ENCODE results near the gene UBE2U. TPM values are rescaled to one million over a fixed set of nuclear protein-coding genes. Genes with fewer than 3 reads are reported as not detected.

The UBE2U gene
- total RNA-seq, 1 donor from 2014 or later = not detected

DNA sequence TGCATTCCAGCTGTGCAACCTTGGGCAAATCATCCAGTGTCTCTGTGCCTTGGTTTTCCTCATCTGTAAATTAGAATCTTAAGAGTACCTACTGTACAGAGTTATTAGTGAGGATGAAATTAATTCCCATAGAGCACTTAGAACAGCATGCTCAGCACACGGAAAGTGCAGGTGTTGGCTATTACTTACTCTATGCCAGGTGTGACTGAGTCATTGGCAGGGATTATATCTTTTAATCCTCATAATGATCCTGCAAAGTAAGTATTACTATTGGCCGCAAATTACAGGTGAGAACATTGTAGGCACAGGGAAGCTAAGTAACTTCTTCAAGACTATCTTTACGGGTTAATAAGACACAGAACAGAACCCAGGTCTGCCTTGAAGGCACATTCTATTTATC lies 6.3 kb upstream of the UBE2U start:
- TF ChIP-seq, protein P1, sequence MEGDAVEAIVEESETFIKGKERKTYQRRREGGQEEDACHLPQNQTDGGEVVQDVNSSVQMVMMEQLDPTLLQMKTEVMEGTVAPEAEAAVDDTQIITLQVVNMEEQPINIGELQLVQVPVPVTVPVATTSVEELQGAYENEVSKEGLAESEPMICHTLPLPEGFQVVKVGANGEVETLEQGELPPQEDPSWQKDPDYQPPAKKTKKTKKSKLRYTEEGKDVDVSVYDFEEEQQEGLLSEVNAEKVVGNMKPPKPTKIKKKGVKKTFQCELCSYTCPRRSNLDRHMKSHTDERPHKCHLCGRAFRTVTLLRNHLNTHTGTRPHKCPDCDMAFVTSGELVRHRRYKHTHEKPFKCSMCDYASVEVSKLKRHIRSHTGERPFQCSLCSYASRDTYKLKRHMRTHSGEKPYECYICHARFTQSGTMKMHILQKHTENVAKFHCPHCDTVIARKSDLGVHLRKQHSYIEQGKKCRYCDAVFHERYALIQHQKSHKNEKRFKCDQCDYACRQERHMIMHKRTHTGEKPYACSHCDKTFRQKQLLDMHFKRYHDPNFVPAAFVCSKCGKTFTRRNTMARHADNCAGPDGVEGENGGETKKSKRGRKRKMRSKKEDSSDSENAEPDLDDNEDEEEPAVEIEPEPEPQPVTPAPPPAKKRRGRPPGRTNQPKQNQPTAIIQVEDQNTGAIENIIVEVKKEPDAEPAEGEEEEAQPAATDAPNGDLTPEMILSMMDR (IDR thresholded peaks at IDR 0.05; ENCODE audit: unreplicated experiment) = no peak
- H3K27ac Mint-ChIP-seq = no peak overlapping the region
- H3K4me1 Mint-ChIP-seq = peaks cover 36% of the 10 kb centered on the region
- H3K9me3 Mint-ChIP-seq = no peaks in the 10 kb centered on the region
- H3K36me3 Mint-ChIP-seq = no peaks in the 10 kb centered on the region
- H3K27me3 Mint-ChIP-seq (ENCODE audit: low read depth) = no peaks in the 10 kb centered on the region
- no peak for DNase-seq (ENCODE audit: low spot score in 2 of 2, unreplicated experiment in 2 of 2)
- H3K4me3 Mint-ChIP-seq = no peak overlapping the region

DNA sequence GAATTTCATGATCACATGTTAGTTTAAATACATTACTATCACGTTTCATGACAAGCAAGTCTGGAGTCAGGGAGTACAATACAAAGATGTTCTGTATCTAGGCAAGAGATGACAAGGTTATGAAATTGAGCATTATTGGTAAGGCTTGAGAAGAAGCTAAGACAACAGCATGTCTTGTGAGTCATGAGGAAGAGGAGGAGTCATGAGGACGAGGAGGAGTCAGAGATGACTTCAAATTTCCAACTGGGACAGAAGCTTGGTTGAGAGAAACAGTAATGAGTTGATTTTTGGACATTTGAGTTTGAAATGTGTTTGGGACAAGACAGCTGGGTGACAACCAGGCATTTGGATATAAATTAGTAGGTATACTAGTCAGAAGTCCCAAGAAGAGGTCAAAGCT lies 4.3 kb upstream of the UBE2U start:
- H3K27ac Mint-ChIP-seq = no peak overlapping the region
- TF ChIP-seq, protein P1 (IDR thresholded peaks at IDR 0.05; ENCODE audit: unreplicated experiment) = no peak

DNA sequence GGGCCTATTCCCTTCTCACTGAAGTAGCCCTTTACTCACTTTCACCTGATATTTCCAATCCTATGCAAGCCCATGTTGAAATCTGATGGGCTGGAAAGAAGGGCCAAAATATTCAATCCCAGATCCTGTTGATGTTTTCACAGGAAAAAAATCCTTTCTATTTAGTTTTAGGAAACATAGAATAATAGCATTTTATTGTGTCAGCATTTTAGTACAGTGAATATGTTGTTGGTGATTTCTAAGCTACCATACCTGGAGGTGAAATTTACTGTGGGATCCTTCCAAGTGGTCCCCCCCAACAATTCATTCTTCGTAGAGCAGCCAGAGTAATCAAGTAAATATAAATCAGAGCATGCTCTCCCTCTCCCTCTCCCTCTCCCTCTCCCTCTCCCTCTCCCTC lies 3.4 kb upstream of the UBE2U start:
- peaks cover 7% of the 10 kb centered on the region for H3K9me3 Mint-ChIP-seq
- H3K4me1 Mint-ChIP-seq = peaks cover 16% of the 10 kb centered on the region
- no peak overlapping the region for H3K4me3 Mint-ChIP-seq
- no peaks in the 10 kb centered on the region for H3K27me3 Mint-ChIP-seq (ENCODE audit: low read depth)
- no peaks in the 10 kb centered on the region for H3K36me3 Mint-ChIP-seq
- no peak for DNase-seq (ENCODE audit: low spot score in 2 of 2, unreplicated experiment in 2 of 2)
- TF ChIP-seq, protein P1 (IDR thresholded peaks at IDR 0.05; ENCODE audit: unreplicated experiment) = no peak
- H3K27ac Mint-ChIP-seq = no peak overlapping the region

More for the DNA sequence above, 4.3 kb upstream of the UBE2U start:
- Mint-ChIP-seq H3K4me1 (peaks cover 25% of the 10 kb centered on the region), H3K4me3 (no peak overlapping the region), H3K36me3 (no peaks in the 10 kb centered on the region), H3K27me3 (ENCODE audit: low read depth) (no peaks in the 10 kb centered on the region), H3K9me3 (peaks cover 7% of the 10 kb centered on the region)
- no peak for DNase-seq (ENCODE audit: low spot score in 2 of 2, unreplicated experiment in 2 of 2)

DNA sequence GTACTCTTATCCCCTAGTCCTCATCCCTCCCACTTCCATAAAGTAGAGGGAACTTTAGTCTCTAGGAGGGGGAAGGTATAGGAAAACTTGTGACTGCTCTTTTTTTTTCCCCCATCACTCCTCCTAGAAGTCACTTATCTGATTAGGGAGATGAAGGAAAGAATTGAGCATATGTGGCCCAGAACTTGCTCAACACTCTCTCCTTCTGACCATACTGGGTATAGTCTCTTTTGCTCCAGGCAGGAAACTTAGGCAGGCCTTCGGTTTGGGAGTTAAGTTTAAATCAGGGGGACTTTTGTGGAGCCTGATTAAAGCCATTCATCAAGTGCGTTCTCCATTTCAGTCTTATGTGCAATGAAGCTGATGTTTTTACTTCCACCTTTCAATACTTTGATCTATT lies 5.8 kb downstream of the UBE2U start:
- DNase-seq (ENCODE audit: low spot score in 2 of 2, unreplicated experiment in 2 of 2) = no peak
- H3K4me1 Mint-ChIP-seq = peaks cover 2% of the 10 kb centered on the region
- no peak overlapping the region for H3K27ac Mint-ChIP-seq
- no peak overlapping the region for H3K4me3 Mint-ChIP-seq
- no peaks in the 10 kb centered on the region for H3K36me3 Mint-ChIP-seq
- no peaks in the 10 kb centered on the region for H3K27me3 Mint-ChIP-seq (ENCODE audit: low read depth)
- no peaks in the 10 kb centered on the region for H3K9me3 Mint-ChIP-seq
- TF ChIP-seq, protein P1 (IDR thresholded peaks at IDR 0.05; ENCODE audit: unreplicated experiment) = no peak

DNA sequence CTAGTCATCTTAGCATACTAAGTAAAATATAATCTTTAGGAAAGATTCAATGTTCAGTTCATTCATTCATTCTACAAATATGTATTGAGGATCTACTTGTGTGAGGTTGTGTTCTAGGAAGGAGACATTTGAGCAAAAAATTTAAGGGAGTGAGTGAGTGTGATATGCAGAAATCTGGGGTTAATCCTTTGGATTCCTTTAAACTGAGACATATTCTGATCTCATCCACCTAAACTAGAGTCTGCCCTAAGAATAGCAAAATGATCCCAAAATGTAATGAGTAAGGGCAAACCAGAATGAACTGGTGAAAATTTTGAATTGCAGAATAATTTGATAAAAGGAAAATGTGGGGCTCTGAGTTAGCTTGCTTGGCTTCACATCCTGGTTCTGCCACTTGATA lies 8.6 kb downstream of the UBE2U start:
- H3K27ac Mint-ChIP-seq = no peak overlapping the region
- H3K27me3 Mint-ChIP-seq (ENCODE audit: low read depth) = no peaks in the 10 kb centered on the region
- peaks cover 5% of the 10 kb centered on the region for H3K9me3 Mint-ChIP-seq
- TF ChIP-seq, protein P1 (IDR thresholded peaks at IDR 0.05; ENCODE audit: unreplicated experiment) = no peak
- no peak for DNase-seq (ENCODE audit: low spot score in 2 of 2, unreplicated experiment in 2 of 2)
- H3K4me3 Mint-ChIP-seq = no peak overlapping the region
- peaks cover 2% of the 10 kb centered on the region for H3K4me1 Mint-ChIP-seq
- no peaks in the 10 kb centered on the region for H3K36me3 Mint-ChIP-seq

DNA sequence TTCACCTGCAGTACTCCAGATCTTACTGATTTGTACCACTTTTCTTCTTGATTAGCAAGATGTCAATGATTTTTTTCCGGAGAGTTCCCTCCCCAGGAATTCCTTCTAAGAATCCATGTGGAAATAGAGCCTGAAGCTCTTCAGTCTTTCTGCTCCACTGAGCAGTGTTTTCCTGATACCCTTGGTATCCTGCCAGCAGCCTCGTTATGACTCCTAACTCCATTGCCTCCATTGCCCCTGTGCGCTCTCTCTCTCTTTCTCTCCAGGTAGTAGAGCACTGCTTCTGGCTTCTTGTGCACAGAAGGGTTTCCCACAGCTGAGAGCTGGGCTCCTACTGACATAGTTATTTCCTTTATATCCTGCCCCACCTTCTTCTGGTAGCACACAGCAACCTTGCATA lies 12.2 kb downstream of the UBE2U start:
- no peak overlapping the region for H3K27ac Mint-ChIP-seq
- TF ChIP-seq, protein P1 (IDR thresholded peaks at IDR 0.05; ENCODE audit: unreplicated experiment) = no peak
- no peaks in the 10 kb centered on the region for H3K36me3 Mint-ChIP-seq
- DNase-seq (ENCODE audit: low spot score in 2 of 2, unreplicated experiment in 2 of 2) = no peak
- H3K9me3 Mint-ChIP-seq = peaks cover 8% of the 10 kb centered on the region
- H3K4me1 Mint-ChIP-seq = peaks cover 5% of the 10 kb centered on the region
- no peaks in the 10 kb centered on the region for H3K27me3 Mint-ChIP-seq (ENCODE audit: low read depth)
- no peak overlapping the region for H3K4me3 Mint-ChIP-seq
